ELF-1 (cell line): ENCODE results near the gene SKP2.
"Not testable (repeated sequence)": the region's sequence is repeated elsewhere in the genome, so short reads cannot be mapped to it uniquely, and the experiment has no call there.

Experiments used
- DNase-seq: peaks from one replicate; pipeline ENCODE4 v3.0.0-alpha.2; 2016; ENCODE audit warnings: low read depth, low spot score

Gene SKP2

GRCh38 chr5:36151434-36152323 lies at the start of gene SKP2, which contains the start of gene LMBRD2:
Gene SKP2 (plus strand): TSS chr5:36152111. CDS start chr5:36152263, 152 bp downstream.
Gene LMBRD2 (minus strand): TSS chr5:36151887. CDS start chr5:36143349, 8,538 bp downstream.
- peak; percentile 99 for DNase-seq

DNA sequence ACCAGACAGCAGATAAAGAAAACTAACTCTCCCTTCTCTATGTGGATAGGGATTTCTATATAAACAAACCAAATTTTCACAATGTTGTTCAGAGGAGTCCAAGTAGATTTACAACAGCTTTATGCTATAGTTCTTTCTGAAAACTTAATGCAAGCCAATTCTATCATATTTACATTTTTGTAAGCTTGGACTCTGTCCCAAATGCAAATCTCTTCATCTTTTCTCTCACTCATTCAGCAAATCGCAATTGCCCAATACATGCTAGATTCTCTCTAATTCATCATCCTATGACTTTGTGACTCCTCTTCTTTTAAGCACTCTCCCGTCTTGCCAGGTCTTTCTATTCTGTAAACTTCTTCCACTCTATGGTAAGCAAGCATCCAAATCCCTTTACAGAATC lies 46.1 kb upstream of the SKP2 start:
- DNase-seq, result no peak

GRCh38 chr5:36108758-36109460 lies 43.0 kb upstream of the SKP2 start:
- DNase-seq, result no peak

- DNase-seq, result no peak
Measured at GRCh38 chr5:36111238-36111637, 40.7 kb upstream of the SKP2 start.

- DNase-seq, result peak; percentile 5
Measured at GRCh38 chr5:36125868-36126267, 26.0 kb upstream of the SKP2 start.

- DNase-seq, result no peak
Measured at GRCh38 chr5:36128795-36129194, 23.1 kb upstream of the SKP2 start.

DNA sequence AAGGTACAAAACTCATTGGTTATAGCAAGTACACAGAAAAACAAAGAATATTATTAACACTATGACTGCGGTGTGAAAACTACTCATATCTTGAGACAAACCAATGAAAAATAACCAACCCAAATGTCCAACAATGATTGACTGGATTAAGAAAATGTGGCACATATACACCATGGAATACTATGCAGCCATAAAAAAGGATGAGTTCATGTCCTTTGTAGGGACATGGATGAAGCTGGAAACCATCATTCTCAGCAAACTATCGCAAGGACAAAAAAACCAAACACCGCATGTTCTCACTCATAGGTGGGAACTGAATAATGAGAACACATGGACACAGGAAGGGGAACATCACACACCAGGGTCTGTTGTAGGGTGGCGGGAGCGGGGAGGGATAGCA lies 22.2 kb upstream of the SKP2 start:
- DNase-seq, result not testable (repeated sequence)

GRCh38 chr5:36133009-36133408 lies 18.9 kb upstream of the SKP2 start:
- DNase-seq, result not testable (repeated sequence)

- no peak for DNase-seq
Measured at GRCh38 chr5:36135988-36136387, 15.9 kb upstream of the SKP2 start.

DNA sequence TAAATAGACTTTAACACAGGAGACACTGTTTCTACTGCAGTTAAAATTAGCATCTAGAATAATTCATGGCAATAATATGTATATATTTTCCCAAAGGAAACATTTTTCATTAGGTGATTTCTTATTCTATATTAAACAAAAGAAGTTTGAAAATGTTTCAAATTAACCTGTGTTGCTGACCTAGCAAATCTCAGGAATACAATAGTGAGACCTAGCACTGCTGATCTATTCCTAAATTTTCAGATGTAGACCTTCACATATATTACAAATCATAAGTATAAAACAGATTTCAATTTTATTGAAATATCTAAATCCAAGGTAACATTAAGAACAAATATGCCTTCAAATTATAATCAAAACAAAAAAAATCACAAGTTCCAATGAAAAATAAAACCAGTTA lies 15.3 kb upstream of the SKP2 start:
- no peak for DNase-seq

DNA sequence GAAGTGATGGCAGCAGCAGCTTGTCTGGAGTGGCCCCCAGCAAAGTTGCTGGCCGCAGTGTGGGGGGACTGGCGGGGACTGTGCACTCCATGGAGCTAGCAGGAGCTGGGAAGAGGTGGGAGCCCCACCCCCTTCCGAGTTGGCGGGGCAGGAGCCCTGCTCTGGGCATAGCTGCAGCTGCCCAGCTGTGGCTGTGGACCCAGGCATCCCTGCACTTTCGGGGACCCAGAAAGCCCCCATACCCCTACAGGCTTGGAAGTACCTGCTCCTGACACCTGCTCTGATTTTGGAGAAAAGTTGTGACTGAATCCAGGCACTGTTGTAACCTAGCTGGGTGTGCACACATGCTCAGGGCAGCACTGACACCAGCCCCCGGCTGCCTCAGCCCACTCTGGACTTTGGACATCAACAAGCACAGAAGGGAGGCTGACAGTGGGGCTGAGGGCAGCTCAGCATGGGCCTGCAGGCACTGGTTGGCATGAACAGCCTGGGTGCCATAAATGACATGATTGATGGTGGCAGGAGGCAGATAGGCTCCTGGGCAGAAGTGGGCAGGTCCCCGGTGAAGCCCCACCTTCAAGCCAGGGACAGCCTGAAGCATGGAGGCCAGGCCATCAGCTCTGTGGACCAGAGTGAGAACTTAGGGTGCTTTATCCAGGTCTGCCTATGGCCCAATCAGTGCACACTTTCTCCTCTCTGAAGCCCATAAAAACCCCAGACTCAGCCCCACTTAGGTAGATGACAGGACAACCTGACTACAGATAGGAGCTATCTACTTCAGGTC lies 12.8 kb upstream of the SKP2 start:
- DNase-seq, result no peak

DNA sequence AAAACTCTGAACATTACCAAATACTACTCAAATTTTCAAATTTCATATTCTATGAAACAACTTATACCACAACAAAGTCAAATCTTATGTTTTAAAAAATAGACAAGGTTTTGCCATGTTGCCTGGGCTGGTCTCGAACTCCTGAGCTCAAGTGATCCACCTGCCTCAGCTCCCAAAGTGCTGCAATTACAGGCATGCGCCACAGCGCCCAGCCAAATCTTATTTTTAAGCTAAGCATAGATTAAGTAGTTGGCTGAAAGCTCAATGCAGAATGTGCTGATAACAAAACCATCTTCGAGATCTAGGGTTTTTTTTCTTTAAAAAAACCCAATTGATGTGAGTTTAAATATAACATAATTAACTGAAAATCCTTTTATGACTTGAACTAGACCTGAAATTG lies 6.6 kb upstream of the SKP2 start:
- DNase-seq, result no peak

GRCh38 chr5:36146390-36146789 lies 5.5 kb upstream of the SKP2 start:
- no peak for DNase-seq

DNA sequence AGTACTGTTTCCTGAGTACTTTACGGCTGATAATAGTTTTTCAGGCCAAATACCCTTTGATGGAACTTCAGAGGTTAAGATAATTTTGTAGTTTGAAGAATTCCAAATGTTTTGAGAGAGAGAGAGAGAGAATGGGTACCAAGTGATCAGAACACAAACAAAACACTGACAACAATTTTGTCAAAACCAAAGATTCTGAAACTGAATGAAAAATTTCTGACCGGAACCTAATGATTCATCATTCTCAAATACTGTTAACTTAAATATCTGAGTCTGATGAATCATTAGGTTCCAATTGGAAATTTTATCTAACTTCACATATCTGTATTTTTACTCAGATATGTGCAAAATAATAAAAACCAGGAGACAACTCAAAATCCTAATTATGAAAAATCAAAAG lies 4.2 kb upstream of the SKP2 start:
- no peak for DNase-seq

- DNase-seq, result peak; percentile 54
Measured at GRCh38 chr5:36150676-36151433, 1.1 kb upstream of the SKP2 start.

DNA sequence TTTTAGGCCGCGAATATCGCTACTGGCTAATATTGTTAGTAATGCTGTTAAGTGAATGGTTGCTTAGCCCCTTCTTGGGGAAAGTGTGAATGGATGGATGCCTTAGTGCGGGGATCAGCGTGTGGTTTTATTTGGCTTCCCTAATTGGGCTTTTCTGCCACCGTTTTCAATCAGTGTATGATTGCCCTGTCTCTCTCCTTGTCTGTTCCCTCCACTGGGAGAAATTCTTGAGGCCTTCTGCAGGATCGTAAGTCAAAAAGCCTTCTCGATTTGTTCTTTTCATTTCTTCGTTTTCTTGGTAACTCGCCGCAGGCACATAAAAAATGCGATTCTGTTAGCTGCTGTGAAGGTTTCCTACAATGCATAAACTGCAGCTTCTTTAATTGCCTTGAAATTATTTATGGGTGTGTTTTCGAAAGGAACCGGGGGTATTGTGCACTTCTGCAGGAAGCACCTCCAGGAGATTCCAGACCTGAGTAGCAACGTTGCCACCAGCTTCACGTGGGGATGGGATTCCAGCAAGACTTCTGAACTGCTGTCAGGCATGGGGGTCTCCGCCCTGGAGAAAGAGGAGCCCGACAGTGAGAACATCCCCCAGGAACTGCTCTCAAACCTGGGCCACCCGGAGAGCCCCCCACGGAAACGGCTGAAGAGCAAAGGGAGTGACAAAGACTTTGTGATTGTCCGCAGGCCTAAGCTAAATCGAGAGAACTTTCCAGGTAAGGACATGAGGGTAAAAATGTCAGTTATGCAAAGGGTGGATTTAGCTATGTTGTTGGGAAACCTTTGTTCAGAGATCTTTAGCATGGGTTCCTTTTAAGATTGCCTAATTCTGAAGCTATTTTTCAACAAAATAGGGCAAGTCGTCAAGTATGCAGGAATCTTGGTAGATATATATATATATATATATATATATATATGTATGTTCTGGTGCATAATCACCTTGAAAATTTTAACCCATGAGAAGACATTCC lies 700 bp downstream of the SKP2 start:
- peak; percentile 37 for DNase-seq

- DNase-seq, result no peak
Measured at GRCh38 chr5:36153298-36153677, 1.4 kb downstream of the SKP2 start.

GRCh38 chr5:36153726-36154125 lies 1.8 kb downstream of the SKP2 start:
- no peak for DNase-seq

- no peak for DNase-seq
Measured at GRCh38 chr5:36155291-36155690, 3.4 kb downstream of the SKP2 start.

DNA sequence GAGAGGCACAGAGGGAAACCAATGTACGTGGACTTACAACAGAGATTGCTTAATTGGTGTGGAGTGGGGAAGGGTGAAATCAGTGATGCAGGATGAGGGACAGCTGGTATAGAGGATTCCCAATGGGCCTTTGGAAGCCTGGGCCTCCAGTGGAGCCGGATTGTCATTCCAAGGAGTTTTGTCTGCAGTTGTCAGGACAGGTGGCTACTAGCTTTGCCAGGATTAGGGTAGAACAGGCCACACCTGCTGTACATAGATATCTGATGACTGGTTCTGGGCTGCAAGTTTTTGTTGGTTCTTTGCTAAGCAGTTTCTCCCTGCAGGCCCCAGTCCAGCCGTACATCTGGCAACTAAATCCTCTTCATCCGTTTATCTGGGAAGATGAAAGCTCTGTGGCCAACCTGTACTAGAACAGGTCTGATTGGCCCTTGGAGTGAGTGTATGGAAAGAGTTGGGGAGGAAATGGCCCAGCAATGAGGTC lies 4.2 kb downstream of the SKP2 start:
- DNase-seq, result peak; percentile 80
